Endothelial cell of umbilical vein (primary cell): Measurements from ENCODE around the gene ADGRG4. TPM values are rescaled to one million over a fixed set of nuclear protein-coding genes. Genes with fewer than 3 reads are reported as not detected.

Experiments
- BruUV-seq: library from RNA; stranded (reverse); fragments of 400-500 nt; replicated peaks from 2 replicates; lab custom pipeline; 2021; lab: Mats Ljungman, UMichigan
- CTCF ChIA-PET: fragments of 300-600, 350-600 bp; sonication (Branson Sonifier 250); formaldehyde crosslinking; loops from one replicate; lab custom pipeline; 2021; ENCODE audit warnings: antibody characterized with exemption, inconsistent platforms; lab: Charles Lee
- POLR2A ChIA-PET: fragments of 300-600, 350-600 bp; sonication (Branson Sonifier 250); formaldehyde crosslinking; loops from one replicate; lab custom pipeline; 2021; ENCODE audit warnings: antibody characterized with exemption, inconsistent platforms; lab: Charles Lee
- DNase-seq: peaks from one replicate; pipeline ENCODE4 v3.0.0-alpha.2; 2011; ENCODE audit warnings: low read depth, low spot score
- FAIRE-seq: peaks from 2 replicates; lab custom pipeline; 2011; peaks lifted over from hg19 to GRCh38; lab: Jason Lieb, UNC
- H2AFZ ChIP-seq: 2 replicates; pipeline ENCODE4 v1.6.0; 2012; ENCODE audit warnings: low read depth, low read length, control low read depth, inconsistent platforms
- H3K27ac ChIP-seq: 2 replicates; pipeline ENCODE4 v1.5.1; 2011; ENCODE audit warnings: low read depth, mild to moderate bottlenecking, control low read depth, low read length, moderate library complexity; ENCODE audit not compliant: insufficient read depth
- H3K27me3 ChIP-seq, 2 experiments: 2 replicates each; pipeline versions ENCODE4 v1.6.0 to v1.6.1; 2011; ENCODE audit warnings: low read length in 2 of 2, mixed read lengths in 1 of 2; ENCODE audit not compliant: control insufficient read depth in 2 of 2, insufficient read depth in 2 of 2
- H3K36me3 ChIP-seq, 2 experiments: 2 replicates in 1 of 2; 3 replicates in 1 of 2; pipeline ENCODE4 v1.5.1; 2011; ENCODE audit warnings: low read length in 2 of 2, mild to moderate bottlenecking in 1 of 2, moderate library complexity in 1 of 2; ENCODE audit not compliant: control insufficient read depth in 2 of 2, insufficient read depth in 2 of 2; ENCODE audit errors: extremely low read depth in 1 of 2
- H3K4me1 ChIP-seq: 3 replicates; pipeline ENCODE4 v1.5.1; 2011; ENCODE audit warnings: mild to moderate bottlenecking, low read length; ENCODE audit not compliant: control insufficient read depth, insufficient read depth; ENCODE audit errors: extremely low read depth
- H3K4me2 ChIP-seq: 2 replicates; pipeline ENCODE4 v1.6.1; 2011; ENCODE audit warnings: low read length, control low read depth, mixed read lengths; ENCODE audit not compliant: insufficient read depth
- H3K4me3 ChIP-seq, 3 experiments: fragments of 200-600 bp in 1 of 3; sonication (generic), shearing (Covaris generic) in 1 of 3; replicated peaks in 1 of 3; 2 replicates each; pipeline ENCODE4 v1.5.1; 2011 to 2016; ENCODE audit warnings: control low read depth in 3 of 3, low read length in 3 of 3, mild to moderate bottlenecking in 2 of 3, inconsistent platforms in 1 of 3, low read depth in 1 of 3, moderate library complexity in 1 of 3; ENCODE audit not compliant: insufficient read depth in 1 of 3
- H3K79me2 ChIP-seq: 2 replicates; pipeline ENCODE4 v1.6.0; 2012; ENCODE audit warnings: low read length, inconsistent platforms; ENCODE audit not compliant: control insufficient read depth, insufficient read depth
- H3K9ac ChIP-seq: replicated peaks from 2 replicates; pipeline ENCODE3; 2011; ENCODE audit warnings: low read length, control low read depth; ENCODE audit not compliant: insufficient read depth; ENCODE audit errors: extremely low read depth
- H3K9me1 ChIP-seq: replicated peaks from 3 replicates; pipeline ENCODE4 v1.6.0; 2011; ENCODE audit warnings: mild to moderate bottlenecking, low read length; ENCODE audit not compliant: control insufficient read depth, insufficient read depth; ENCODE audit errors: extremely low read depth
- H3K9me3 ChIP-seq: replicated peaks from 2 replicates; pipeline ENCODE4 v1.5.1; 2012; ENCODE audit warnings: low read length, inconsistent platforms; ENCODE audit not compliant: control insufficient read depth, insufficient read depth
- H4K20me1 ChIP-seq: replicated peaks from 2 replicates; pipeline ENCODE3; 2011; ENCODE audit warnings: mild to moderate bottlenecking, low read length; ENCODE audit not compliant: control insufficient read depth, insufficient read depth; ENCODE audit errors: extremely low read depth
- EZH2 ChIP-seq: IDR thresholded peaks from 2 replicates; pipeline ENCODE4 v1.6.1; 2012; ENCODE audit warnings: borderline replicate concordance, low read depth, mild to moderate bottlenecking, moderate library complexity, low read length, inconsistent platforms; ENCODE audit not compliant: severe bottlenecking
- FOS ChIP-seq: IDR thresholded peaks from 2 replicates; pipeline ENCODE4 v1.6.1; 2011; ENCODE audit warnings: mild to moderate bottlenecking, low read length, moderate library complexity, borderline replicate concordance; ENCODE audit not compliant: insufficient read depth
- GATA2 ChIP-seq: IDR thresholded peaks from 2 replicates; pipeline ENCODE4 v1.7.0; 2011; ENCODE audit warnings: low read depth, mild to moderate bottlenecking, moderate library complexity, mixed read lengths, low read length; ENCODE audit not compliant: insufficient read length, insufficient read depth
- JUN ChIP-seq: IDR thresholded peaks from 2 replicates; pipeline ENCODE4 v1.6.1; 2011; ENCODE audit warnings: borderline replicate concordance, low read depth; ENCODE audit not compliant: insufficient read length, insufficient read depth
- MYC ChIP-seq: IDR thresholded peaks from one replicate; pipeline ENCODE4 v1.6.1; 2011; ENCODE audit warnings: mild to moderate bottlenecking, low read depth, low read length
- POLR2A ChIP-seq: IDR thresholded peaks from 2 replicates; pipeline ENCODE4 v1.6.1; 2012; ENCODE audit warnings: low read depth, mild to moderate bottlenecking, control low read depth, low read length
- POLR2AphosphoS5 ChIP-seq: IDR thresholded peaks from 2 replicates; pipeline ENCODE4 v1.6.1; 2012; ENCODE audit warnings: low read depth, mild to moderate bottlenecking, control low read depth, low read length, moderate library complexity; ENCODE audit not compliant: insufficient read depth
- dilution Hi-C: fragments of 300-500 bp; cut with MboI; formaldehyde crosslinking; loops from one replicate; pipeline ENCODE4 v1.15.0; 2019; ENCODE audit warnings: low sequenced_read_pairs; ENCODE audit not compliant: extremely low pct_ligation_motif_present
- intact Hi-C: fragments of 100-400 bp; cut with micrococcal nuclease; formaldehyde crosslinking; loops from one replicate; pipeline ENCODE4 v1.10.0; 2022
- polyA plus RNA-seq, 4 experiments: library from polyadenylated mRNA; depleted of rRNA in 3 of 4; stranded (reverse) in 3 of 4; unstranded in 1 of 4; fragments of >200 nt; gene quantifications; 2 replicates each; pipeline versions ENCODE4 v1.2.1 to v1.2.3, GENCODE V29; 2011 to 2012; ENCODE audit warnings: missing spikeins in 1 of 4
- total RNA-seq: library from RNA; stranded (reverse); gene quantifications from 2 replicates; pipeline ENCODE4 v1.2.3, GENCODE V29; 2021
- TF ChIP-seq, protein P1 (sequence below), 2 donors: IDR thresholded peaks; 1 replicate in 1 of 2; 2 replicates in 1 of 2; pipeline ENCODE4 v1.5.1; 2011; ENCODE audit warnings: low read length in 2 of 2, mild to moderate bottlenecking in 2 of 2, moderate library complexity in 2 of 2, control low read depth in 1 of 2, inconsistent platforms in 1 of 2, low read depth in 1 of 2; ENCODE audit not compliant: insufficient read depth in 1 of 2; ENCODE audit errors: extremely low read depth in 1 of 2
- TF ChIP-seq, protein P2 (sequence below): IDR thresholded peaks from 2 replicates; pipeline ENCODE4 v1.6.1; 2011; ENCODE audit not compliant: insufficient read depth, insufficient read length

ADGRG4 gene
- total and polyA plus RNA-seq, 2 donors (not counting 3 experiments of a cell fraction or from before 2014, with no cell fraction given): 0.04 to 0.08 TPM

DNA sequence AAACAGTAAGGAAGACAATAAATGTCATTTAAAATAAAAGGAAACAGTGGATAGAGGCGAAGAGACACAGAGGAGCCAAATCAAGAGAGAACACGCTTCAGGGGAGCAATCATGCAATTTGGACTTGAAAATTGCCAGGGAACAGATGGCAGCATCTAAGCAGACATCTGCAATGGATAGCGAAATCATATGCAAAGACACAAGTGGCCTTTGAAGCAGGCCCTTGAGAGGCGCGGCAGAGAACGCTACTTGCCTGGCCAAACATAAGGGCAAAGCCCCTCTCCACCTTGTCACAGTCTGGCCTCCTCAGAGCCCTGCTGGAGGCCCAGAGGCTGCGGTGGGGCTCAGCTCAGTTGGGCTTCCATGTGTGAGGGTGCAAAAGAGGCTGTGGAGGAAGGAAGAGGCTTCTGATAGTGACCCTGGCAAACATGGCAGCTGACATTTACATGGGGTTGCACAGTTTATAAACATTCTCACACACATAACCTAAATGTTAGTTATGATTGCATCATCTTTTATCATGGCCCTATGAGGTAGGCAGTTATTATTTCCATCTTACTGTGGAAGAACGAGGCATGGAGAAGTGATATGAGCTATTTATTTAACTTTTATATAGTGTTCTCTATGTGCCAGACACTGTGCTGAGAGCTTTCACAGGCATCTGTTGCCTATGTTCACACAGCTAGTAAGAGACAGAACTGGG is 18.3 kb downstream of the ADGRG4 start:
- dilution Hi-C loops (no loop called here), intact Hi-C loops (no loop called here)
- POLR2A ChIA-PET: no interaction called here
- Histone ChIP-seq H3K27ac (no peak overlapping the region), H3K9me1 (no peaks in the 10 kb centered on the region), H4K20me1 (no peaks in the 10 kb centered on the region), H3K79me2 (no peaks in the 10 kb centered on the region), H3K36me3 (no peaks in the 10 kb centered on the region), H3K27me3 (no peaks in the 10 kb centered on the region), H2AFZ (no peak overlapping the region), H3K9me3 (no peaks in the 10 kb centered on the region), H3K4me2 (no peak overlapping the region), H3K4me3 (no peak overlapping the region), H3K4me1 (no peaks in the 10 kb centered on the region), H3K9ac (no peak overlapping the region)
- CTCF ChIA-PET: interaction anchor here (1.6 kb wide), 1 partner anchor 12 kb away, joined by 4 read pairs; no protein-coding TSS in a partner anchor
- FAIRE-seq (no peak), DNase-seq (no peak)
- BruUV-seq: no TSS peak
- TF ChIP-seq, protein P1, sequence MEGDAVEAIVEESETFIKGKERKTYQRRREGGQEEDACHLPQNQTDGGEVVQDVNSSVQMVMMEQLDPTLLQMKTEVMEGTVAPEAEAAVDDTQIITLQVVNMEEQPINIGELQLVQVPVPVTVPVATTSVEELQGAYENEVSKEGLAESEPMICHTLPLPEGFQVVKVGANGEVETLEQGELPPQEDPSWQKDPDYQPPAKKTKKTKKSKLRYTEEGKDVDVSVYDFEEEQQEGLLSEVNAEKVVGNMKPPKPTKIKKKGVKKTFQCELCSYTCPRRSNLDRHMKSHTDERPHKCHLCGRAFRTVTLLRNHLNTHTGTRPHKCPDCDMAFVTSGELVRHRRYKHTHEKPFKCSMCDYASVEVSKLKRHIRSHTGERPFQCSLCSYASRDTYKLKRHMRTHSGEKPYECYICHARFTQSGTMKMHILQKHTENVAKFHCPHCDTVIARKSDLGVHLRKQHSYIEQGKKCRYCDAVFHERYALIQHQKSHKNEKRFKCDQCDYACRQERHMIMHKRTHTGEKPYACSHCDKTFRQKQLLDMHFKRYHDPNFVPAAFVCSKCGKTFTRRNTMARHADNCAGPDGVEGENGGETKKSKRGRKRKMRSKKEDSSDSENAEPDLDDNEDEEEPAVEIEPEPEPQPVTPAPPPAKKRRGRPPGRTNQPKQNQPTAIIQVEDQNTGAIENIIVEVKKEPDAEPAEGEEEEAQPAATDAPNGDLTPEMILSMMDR (IDR thresholded peaks at IDR 0.05; ENCODE audit: extremely low read depth in 1 of 2, insufficient read depth in 1 of 2, low read depth in 1 of 2, low read length in 2 of 2): no peak
- TF ChIP-seq POLR2A (no peak), POLR2AphosphoS5 (no peak), GATA2 (no peak), EZH2 (no peak), MYC (no peak), JUN (no peak), FOS (no peak)
- TF ChIP-seq, protein P2, sequence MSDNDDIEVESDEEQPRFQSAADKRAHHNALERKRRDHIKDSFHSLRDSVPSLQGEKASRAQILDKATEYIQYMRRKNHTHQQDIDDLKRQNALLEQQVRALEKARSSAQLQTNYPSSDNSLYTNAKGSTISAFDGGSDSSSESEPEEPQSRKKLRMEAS: no peak
